GM23338 (cell line): Measurements from ENCODE around the gene NTN4. TPM values are rescaled to one million over a fixed set of nuclear protein-coding genes. Genes with fewer than 3 reads are reported as not detected.

ENCODE experiments used
- ATAC-seq: fragments of 200-7000 bp; cut with Tn5 transposase; 3 replicates; pipeline ENCODE4 v1.9.1; 2020
- DNase-seq: peaks from one replicate; pipeline ENCODE4 v3.0.0-alpha.2; 2015; ENCODE audit warnings: low spot score
- H2AFZ ChIP-seq: fragments of 200-600 bp; sonication (generic); 2 replicates; pipeline ENCODE4 v1.8.0; 2016; ENCODE audit warnings: antibody characterized with exemption, mild to moderate bottlenecking, moderate library complexity
- H3F3A ChIP-seq: fragments of 200-600 bp; sonication (generic); replicated peaks from 2 replicates; pipeline ENCODE4 v1.8.0; 2017; ENCODE audit warnings: antibody characterized with exemption, mixed run types, low read depth
- H3K27ac ChIP-seq: fragments of 200-600 bp; sonication (generic); 2 replicates; pipeline ENCODE4 v1.6.1; 2016; ENCODE audit warnings: low read depth
- H3K27me3 ChIP-seq: fragments of 200-600 bp; sonication (generic); 2 replicates; pipeline ENCODE4 v1.8.0; 2016; ENCODE audit warnings: mild to moderate bottlenecking, mixed run types, moderate library complexity; ENCODE audit not compliant: insufficient read depth
- H3K36me3 ChIP-seq: fragments of 200-600 bp; sonication (generic); 2 replicates; pipeline ENCODE4 v1.8.0; 2016; ENCODE audit warnings: mild to moderate bottlenecking; ENCODE audit not compliant: insufficient read depth
- H3K4me1 ChIP-seq: fragments of 200-600 bp; sonication (generic); 2 replicates; pipeline ENCODE4 v1.8.0; 2016; ENCODE audit warnings: mild to moderate bottlenecking, moderate library complexity; ENCODE audit not compliant: insufficient read depth
- H3K4me2 ChIP-seq: fragments of 200-600 bp; sonication (generic); 2 replicates; pipeline ENCODE4 v1.7.1; 2017; ENCODE audit warnings: mixed run types
- H3K4me3 ChIP-seq: fragments of 200-600 bp; sonication (generic); 2 replicates; pipeline ENCODE4 v1.6.1; 2016; ENCODE audit warnings: mixed run types
- H3K79me2 ChIP-seq: fragments of 200-600 bp; sonication (generic); replicated peaks from 2 replicates; pipeline ENCODE4 v1.8.0; 2017; ENCODE audit warnings: mild to moderate bottlenecking; ENCODE audit not compliant: insufficient read depth
- H3K9me2 ChIP-seq: fragments of 200-600 bp; sonication (generic); 2 replicates; pipeline ENCODE4 v1.8.0; 2017; ENCODE audit not compliant: insufficient read depth
- H4K20me1 ChIP-seq: fragments of 200-600 bp; sonication (generic); replicated peaks from 2 replicates; pipeline ENCODE4 v1.8.0; 2017; ENCODE audit warnings: mild to moderate bottlenecking; ENCODE audit not compliant: insufficient read depth
- H3K27ac Mint-ChIP-seq: 2 replicates; pipeline ENCODE4 v1.8.0; 2020; ENCODE audit warnings: inconsistent platforms, mild to moderate bottlenecking, moderate library complexity, mixed read lengths
- H3K27me3 Mint-ChIP-seq: 3 replicates; pipeline ENCODE4 v1.8.0; 2022; ENCODE audit warnings: low read depth, mild to moderate bottlenecking, moderate library complexity, mixed read lengths, inconsistent platforms; ENCODE audit not compliant: insufficient read depth, poor library complexity
- H3K36me3 Mint-ChIP-seq: 3 replicates; pipeline ENCODE4 v1.8.0; 2021; ENCODE audit warnings: low read depth, mild to moderate bottlenecking, inconsistent platforms, moderate library complexity, mixed read lengths
- H3K4me1 Mint-ChIP-seq: 3 replicates; pipeline ENCODE4 v1.8.0; 2020; ENCODE audit warnings: mild to moderate bottlenecking, inconsistent platforms, mixed read lengths
- H3K4me3 Mint-ChIP-seq: 3 replicates; pipeline ENCODE4 v1.8.0; 2021; ENCODE audit warnings: moderate library complexity, mild to moderate bottlenecking, inconsistent platforms, mixed read lengths
- H3K9me3 Mint-ChIP-seq: 3 replicates; pipeline ENCODE4 v1.8.0; 2020; ENCODE audit warnings: moderate library complexity, mild to moderate bottlenecking, inconsistent platforms, mixed read lengths
- CREB1 ChIP-seq: fragments of 250-450 bp; sonication (Bioruptor Pico); IDR thresholded peaks from 2 replicates; pipeline ENCODE4 v1.5.0; 2020; ENCODE audit warnings: low read depth, mild to moderate bottlenecking, moderate library complexity
- CTCF ChIP-seq, 2 experiments: fragments of 200-600 bp in 1 of 2; sonication (generic) in 1 of 2; conservative IDR thresholded peaks; 2 replicates each; pipeline versions ENCODE4 v1.5.1 to v1.6.1; 2016 to 2017; ENCODE audit warnings: antibody characterized with exemption in 2 of 2, low read depth in 2 of 2, mild to moderate bottlenecking in 2 of 2, moderate library complexity in 1 of 2
- ETS1 ChIP-seq: IDR thresholded peaks from 2 replicates; pipeline ENCODE4 v1.6.1; 2016; ENCODE audit warnings: antibody characterized with exemption
- EZH2 ChIP-seq: fragments of 200-600 bp; sonication (generic); IDR thresholded peaks from one replicate; pipeline ENCODE4 v1.8.0; 2017; ENCODE audit warnings: antibody characterized with exemption, mild to moderate bottlenecking, low read depth; ENCODE audit not compliant: unreplicated experiment
- EZH2phosphoT487 ChIP-seq: fragments of 200-600 bp; sonication (generic); IDR thresholded peaks from one replicate; pipeline ENCODE4 v1.8.1; 2018; ENCODE audit warnings: antibody characterized with exemption; ENCODE audit not compliant: unreplicated experiment
- JUNB ChIP-seq: IDR thresholded peaks from one replicate; pipeline ENCODE4 v1.6.1; 2016; ENCODE audit warnings: antibody characterized with exemption; ENCODE audit not compliant: unreplicated experiment
- NANOG ChIP-seq: IDR thresholded peaks from 2 replicates; pipeline ENCODE4 v1.6.1; 2016; ENCODE audit warnings: antibody characterized with exemption, borderline replicate concordance
- POLR2AphosphoS5 ChIP-seq: IDR thresholded peaks from 2 replicates; pipeline ENCODE4 v1.6.1; 2016; ENCODE audit warnings: antibody characterized with exemption, low read depth
- REST ChIP-seq: IDR thresholded peaks from one replicate; pipeline ENCODE4 v1.6.1; 2018; ENCODE audit warnings: antibody characterized with exemption; ENCODE audit not compliant: unreplicated experiment
- STAT1 ChIP-seq: IDR thresholded peaks from one replicate; pipeline ENCODE4 v1.6.1; 2016; ENCODE audit warnings: antibody characterized with exemption; ENCODE audit not compliant: unreplicated experiment
- ZNF114 ChIP-seq: fragments of 250-450 bp; sonication (Bioruptor Pico); IDR thresholded peaks from 2 replicates; pipeline ENCODE4 v1.5.0; 2020; ENCODE audit warnings: mild to moderate bottlenecking, moderate library complexity
- ZNF331 ChIP-seq: fragments of 250-450 bp; sonication (Bioruptor Pico); IDR thresholded peaks from 2 replicates; pipeline ENCODE4 v1.5.0; 2020; ENCODE audit warnings: low read depth, mild to moderate bottlenecking, moderate library complexity
- ZNF462 ChIP-seq: fragments of 250-450 bp; sonication (Bioruptor Pico); IDR thresholded peaks from 2 replicates; pipeline ENCODE4 v1.5.0; 2020; ENCODE audit warnings: mild to moderate bottlenecking, moderate library complexity
- polyA plus RNA-seq: library from polyadenylated mRNA; unstranded; fragments of >200 nt; fragmentation: Nextera tagmentation; extraction: Ambion mirVana; gene quantifications from 2 replicates; pipeline ENCODE4 v1.2.1, GENCODE V29; 2016
- total RNA-seq: library from RNA; depleted of rRNA; stranded (reverse); fragments of >200 nt; shearing (Covaris generic); gene quantifications from 2 replicates; pipeline ENCODE4 v1.2.3, GENCODE V29; 2014

NTN4 gene
- total and polyA plus RNA-seq, 2 experiments from 2014 or later = 1.5 to 3.8 TPM

- TF ChIP-seq NANOG (no peak), CREB1 (CRISPR knock-in tag) (no peak)
These were observed 91.0 kb downstream of the NTN4 start (continued) for GRCh38 chr12:95699579-95699978.

- H4K20me1 ChIP-seq = no peaks in the 10 kb centered on the region; the same call in 1 of the 2 replicates
- Mint-ChIP-seq H3K36me3 (no peaks in the 10 kb centered on the region), H3K4me3 (no peak overlapping the region), H3K4me1 (peaks cover under 1% of the 10 kb centered on the region; the same call in 1 of the 3 replicates), H3K9me3 (no peaks in the 10 kb centered on the region), H3K27ac (no peak overlapping the region), H3K27me3 (no peaks in the 10 kb centered on the region)
- no peak overlapping the region for H3K4me2 ChIP-seq
- TF ChIP-seq ZNF462 (CRISPR knock-in tag) = no peak
- TF ChIP-seq ETS1 = no peak
- TF ChIP-seq CTCF (conservative IDR thresholded peaks at IDR 0.05; ENCODE audit: low read depth in 2 of 2) = no peak
- no peak for TF ChIP-seq JUNB
- TF ChIP-seq POLR2AphosphoS5 = no peak
- TF ChIP-seq EZH2 = no peak
- no peak for TF ChIP-seq REST
- TF ChIP-seq ZNF331 (CRISPR knock-in tag) = no peak
- no peak for TF ChIP-seq ZNF114 (CRISPR knock-in tag)
- no peak for TF ChIP-seq CREB1 (CRISPR knock-in tag)
- no peak for TF ChIP-seq STAT1
- no peak for TF ChIP-seq NANOG
- no peak for TF ChIP-seq EZH2phosphoT487
- H3K4me1 ChIP-seq = no peaks in the 10 kb centered on the region
- no peaks in the 10 kb centered on the region for H3F3A ChIP-seq
- no peak overlapping the region for H2AFZ ChIP-seq
- H3K27ac ChIP-seq = peak overlapping the region; percentile 39; the same call in 1 of the 2 replicates
- H3K27me3 ChIP-seq = no peaks in the 10 kb centered on the region
- H3K4me3 ChIP-seq = no peak overlapping the region
- no peaks in the 10 kb centered on the region for H3K36me3 ChIP-seq
- no peaks in the 10 kb centered on the region for H3K79me2 ChIP-seq
- peak; percentile 41 for DNase-seq
- ATAC-seq = peak; percentile 86
- peaks cover 3% of the 10 kb centered on the region; the same call in 1 of the 2 replicates for H3K9me2 ChIP-seq
These were observed 96.4 kb downstream of the NTN4 start for GRCh38 chr12:95694136-95694535.
